Thyroid gland (tissue), 4 donors: Measurements from ENCODE around the gene RFTN1. TPM values are rescaled to one million over a fixed set of nuclear protein-coding genes. Genes with fewer than 3 reads are reported as not detected.

Experiments
- DNase-seq, 2 donors: peaks; one replicate each; pipeline ENCODE4 v3.0.0-alpha.2; 2019
- H3K27ac ChIP-seq, 3 donors: fragments of 200-600 bp; sonication (generic); 1 replicate in 2 of 3; 2 replicates in 1 of 3; pipeline ENCODE4 v1.5.1; 2016 to 2019; ENCODE audit warnings: mild to moderate bottlenecking in 1 of 3, moderate library complexity in 1 of 3
- H3K27me3 ChIP-seq: fragments of 200-600 bp; sonication (generic); one replicate; pipeline ENCODE4 v1.5.1; 2019
- H3K36me3 ChIP-seq, 2 donors: fragments of 200-600 bp; sonication (generic); one replicate each; pipeline ENCODE4 v1.5.1; 2016 to 2019
- H3K4me1 ChIP-seq, 2 donors: fragments of 200-600 bp; sonication (generic); one replicate each; pipeline ENCODE4 v1.5.1; 2017 to 2019
- H3K4me3 ChIP-seq, 3 donors: fragments of 200-600 bp; sonication (generic); replicated peaks in 1 of 3; 1 replicate in 2 of 3; 2 replicates in 1 of 3; pipeline ENCODE4 v1.5.1; 2016; ENCODE audit warnings: mild to moderate bottlenecking in 1 of 3
- H3K9me3 ChIP-seq: fragments of 200-600 bp; sonication (generic); one replicate; pipeline ENCODE4 v1.5.1; 2017
- POLR2A ChIP-seq, 2 donors: fragments of 450-650 bp; IDR thresholded peaks; one replicate each; pipeline ENCODE4 v1.6.1; 2017; ENCODE audit warnings: antibody characterized with exemption in 2 of 2, mild to moderate bottlenecking in 2 of 2, moderate library complexity in 1 of 2
- WGBS, 2 donors: methylation state at CpG; one replicate each; pipeline ENCODE4 v1.1.5; 2017; 5-methylcytosine and 5-hydroxymethylcytosine counted together
- intact Hi-C: fragments of 100-400 bp; cut with DNase I; formaldehyde crosslinking; loops from one replicate; pipeline ENCODE4 v1.15.1; 2023
- total RNA-seq, 4 donors: library from RNA; depleted of rRNA; stranded (reverse); fragments of >200 nt; gene quantifications; one replicate each; pipeline ENCODE4 v1.2.3, GENCODE V29; 2016
- TF ChIP-seq, protein P1 (sequence below), 6 experiments: fragments of 200-600 bp in 3 of 6; fragments of 450-650 bp in 3 of 6; sonication (generic) in 3 of 6; IDR thresholded peaks; one replicate each; pipeline ENCODE4 v1.5.1; 2016 to 2019; ENCODE audit warnings: antibody characterized with exemption in 6 of 6, mild to moderate bottlenecking in 2 of 6, inconsistent platforms in 1 of 6, moderate library complexity in 1 of 6

RFTN1 gene
- total RNA-seq, 4 donors from 2014 or later, result 110 to 239 (median 153) TPM

DNA sequence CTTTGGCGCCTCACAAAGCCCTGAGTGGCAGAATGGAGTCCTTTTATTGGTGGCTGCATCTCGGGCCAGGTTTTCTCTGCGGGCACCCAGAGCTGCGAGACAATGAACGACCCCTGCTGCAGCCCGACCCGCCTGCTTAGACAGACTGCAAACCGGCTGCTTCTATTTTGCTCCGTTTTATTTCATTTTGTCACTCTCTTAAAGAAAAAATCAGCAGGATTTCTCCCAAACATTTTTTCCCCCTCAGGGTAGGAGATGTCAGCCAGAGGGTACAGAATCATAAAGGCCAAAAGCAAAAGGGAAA is 183.7 kb downstream of the RFTN1 start:
- Histone ChIP-seq H3K4me1 (peaks cover 21 to 41% of the 10 kb centered on the region in 2 donors), H3K36me3 (no peaks in the 10 kb centered on the region), H3K27ac (peak overlapping the region in 1 of 3 donors; percentile 19), H3K9me3 (no peaks in the 10 kb centered on the region), H3K27me3 (no peaks in the 10 kb centered on the region), H3K4me3 (no peak overlapping the region)
- DNase-seq, result no peak
- WGBS, 2 donors, result 69 to 70% methylated on average over 9 of the region's 9 CpGs
- intact Hi-C loops, result no loop called here
- no peak for TF ChIP-seq POLR2A (IDR thresholded peaks at IDR 0.05)
- TF ChIP-seq, protein P1, sequence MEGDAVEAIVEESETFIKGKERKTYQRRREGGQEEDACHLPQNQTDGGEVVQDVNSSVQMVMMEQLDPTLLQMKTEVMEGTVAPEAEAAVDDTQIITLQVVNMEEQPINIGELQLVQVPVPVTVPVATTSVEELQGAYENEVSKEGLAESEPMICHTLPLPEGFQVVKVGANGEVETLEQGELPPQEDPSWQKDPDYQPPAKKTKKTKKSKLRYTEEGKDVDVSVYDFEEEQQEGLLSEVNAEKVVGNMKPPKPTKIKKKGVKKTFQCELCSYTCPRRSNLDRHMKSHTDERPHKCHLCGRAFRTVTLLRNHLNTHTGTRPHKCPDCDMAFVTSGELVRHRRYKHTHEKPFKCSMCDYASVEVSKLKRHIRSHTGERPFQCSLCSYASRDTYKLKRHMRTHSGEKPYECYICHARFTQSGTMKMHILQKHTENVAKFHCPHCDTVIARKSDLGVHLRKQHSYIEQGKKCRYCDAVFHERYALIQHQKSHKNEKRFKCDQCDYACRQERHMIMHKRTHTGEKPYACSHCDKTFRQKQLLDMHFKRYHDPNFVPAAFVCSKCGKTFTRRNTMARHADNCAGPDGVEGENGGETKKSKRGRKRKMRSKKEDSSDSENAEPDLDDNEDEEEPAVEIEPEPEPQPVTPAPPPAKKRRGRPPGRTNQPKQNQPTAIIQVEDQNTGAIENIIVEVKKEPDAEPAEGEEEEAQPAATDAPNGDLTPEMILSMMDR (IDR thresholded peaks at IDR 0.05), result no peak

GRCh38 chr3:16329036-16329825 is 184.3 kb downstream of the RFTN1 start:
- peak; percentile 41 to 57 for DNase-seq
- Histone ChIP-seq H3K27ac (peak overlapping the region in 2 of 3 donors; percentile 28 to 58), H3K9me3 (no peaks in the 10 kb centered on the region), H3K27me3 (no peaks in the 10 kb centered on the region), H3K4me1 (peaks cover 21 to 41% of the 10 kb centered on the region in 2 donors), H3K36me3 (no peaks in the 10 kb centered on the region), H3K4me3 (no peak overlapping the region)
- intact Hi-C loops, result no loop called here
- 77 to 83% methylated on average over 15 of the region's 15 CpGs for WGBS, 2 donors
- TF ChIP-seq, protein P1 (IDR thresholded peaks at IDR 0.05), result no peak
- no peak for TF ChIP-seq POLR2A (IDR thresholded peaks at IDR 0.05)

DNA sequence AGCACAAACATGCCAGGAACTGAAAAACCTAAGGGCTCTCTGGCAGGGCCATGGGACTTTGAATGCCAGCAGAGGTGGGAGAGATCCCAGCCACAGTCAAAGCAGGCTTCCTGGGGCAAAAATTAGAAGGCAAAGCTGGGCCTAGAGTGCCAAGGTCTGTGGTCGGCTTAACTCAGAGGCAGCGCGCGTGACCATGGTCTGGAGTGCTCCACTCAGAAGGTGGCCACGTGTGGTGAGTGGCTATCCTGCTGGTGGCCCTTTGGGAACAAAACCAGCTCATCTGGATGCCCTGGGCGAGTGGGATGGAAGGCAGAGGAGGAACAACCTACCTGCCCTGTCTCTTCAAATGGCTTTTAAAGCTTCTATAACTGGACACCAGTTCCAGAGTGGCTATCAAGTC is 185.4 kb downstream of the RFTN1 start:
- no peak for TF ChIP-seq POLR2A (IDR thresholded peaks at IDR 0.05)
- TF ChIP-seq, protein P1 (IDR thresholded peaks at IDR 0.05), result no peak
- no peaks in the 10 kb centered on the region for H3K36me3 ChIP-seq
- peak; percentile 57 to 65 for DNase-seq
- no peak overlapping the region for H3K4me3 ChIP-seq
- H3K27ac ChIP-seq, result peak overlapping the region; percentile 11 to 58 (median 28)
- WGBS, 2 donors, result 59 to 71% methylated on average over 6 of the region's 6 CpGs
- intact Hi-C loops, result no loop called here
- no peaks in the 10 kb centered on the region for H3K9me3 ChIP-seq
- H3K4me1 ChIP-seq, result peaks cover 22 to 36% of the 10 kb centered on the region in 2 donors
- H3K27me3 ChIP-seq, result no peaks in the 10 kb centered on the region

DNA sequence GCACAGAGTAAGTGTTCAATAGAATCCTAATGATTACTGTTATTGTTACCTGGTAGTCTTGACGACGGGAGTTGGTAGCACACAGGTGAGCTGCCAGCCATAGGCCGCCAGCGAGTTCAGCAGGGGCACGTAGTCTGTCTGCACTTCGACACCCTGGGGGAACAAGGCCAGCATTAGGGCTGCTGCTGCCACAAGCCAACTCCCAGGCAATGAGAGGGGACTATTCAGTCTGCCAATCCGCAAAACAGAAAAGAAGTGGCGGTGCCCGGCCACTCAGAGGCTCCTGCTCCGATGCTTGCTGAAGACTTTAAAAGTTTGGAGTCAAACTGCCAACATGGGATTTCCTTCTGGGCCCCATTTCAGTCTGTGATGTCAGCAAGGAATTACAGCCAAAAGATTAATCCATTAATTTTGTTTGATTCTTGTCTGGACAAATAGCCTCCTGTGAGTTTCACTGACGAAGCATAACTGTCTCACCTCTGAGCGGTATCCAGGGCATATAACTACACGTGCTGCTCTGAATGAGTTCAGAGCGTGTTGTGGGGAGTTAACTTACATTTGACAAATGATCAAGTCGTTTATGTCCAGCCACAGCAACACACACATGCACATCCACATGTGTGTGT is 186.7 kb downstream of the RFTN1 start:
- H3K4me1 ChIP-seq, result peaks cover 26 to 36% of the 10 kb centered on the region in 2 donors
- peak in 1 of 2 donors; percentile 27 for DNase-seq
- intact Hi-C loops, result no loop called here

More for the DNA sequence above, 186.7 kb downstream of the RFTN1 start:
- 82 to 86% methylated on average over 15 of the region's 15 CpGs for WGBS, 2 donors
- no peak overlapping the region for H3K27ac ChIP-seq
- H3K36me3 ChIP-seq, result no peaks in the 10 kb centered on the region
- H3K9me3 ChIP-seq, result no peaks in the 10 kb centered on the region
- no peaks in the 10 kb centered on the region for H3K27me3 ChIP-seq
- TF ChIP-seq, protein P1 (IDR thresholded peaks at IDR 0.05), result no peak
- TF ChIP-seq POLR2A (IDR thresholded peaks at IDR 0.05), result no peak
- no peak overlapping the region for H3K4me3 ChIP-seq
